KMS-11 (cell line): Measurements from ENCODE around the gene CAMKMT.

Experiments
- H2AFZ ChIP-seq: fragments of 200-600 bp; sonication (generic); 2 replicates; pipeline ENCODE4 v1.6.1; 2016; ENCODE audit warnings: antibody characterized with exemption, mixed run types, low read depth
- H3K27ac ChIP-seq: fragments of 200-600 bp; sonication (generic); 2 replicates; pipeline ENCODE4 v1.6.1; 2016; ENCODE audit warnings: mild to moderate bottlenecking, mixed run types
- H3K27me3 ChIP-seq: fragments of 200-600 bp; sonication (generic); 2 replicates; pipeline ENCODE4 v1.6.1; 2017; ENCODE audit warnings: mild to moderate bottlenecking, low read depth, mixed run types, moderate library complexity; ENCODE audit not compliant: insufficient read depth
- H3K36me3 ChIP-seq: fragments of 200-600 bp; sonication (generic); 2 replicates; pipeline ENCODE4 v1.6.1; 2017; ENCODE audit warnings: mild to moderate bottlenecking, mixed run types; ENCODE audit not compliant: insufficient read depth
- H3K4me1 ChIP-seq: fragments of 200-600 bp; sonication (generic); 2 replicates; pipeline ENCODE4 v1.6.1; 2016; ENCODE audit warnings: mild to moderate bottlenecking, low read depth, mixed run types; ENCODE audit not compliant: poor library complexity, severe bottlenecking
- H3K4me2 ChIP-seq: fragments of 200-600 bp; sonication (generic); 2 replicates; pipeline ENCODE4 v1.7.0; 2016; ENCODE audit warnings: mild to moderate bottlenecking, mixed run types
- H3K4me3 ChIP-seq: fragments of 200-600 bp; sonication (generic); IDR thresholded peaks from 2 replicates; pipeline ENCODE4 v1.6.1; 2017; ENCODE audit warnings: low read depth, low read length, mixed read lengths; ENCODE audit not compliant: insufficient read depth
- H3K79me2 ChIP-seq: fragments of 200-600 bp; sonication (generic); 2 replicates; pipeline ENCODE4 v1.6.1; 2016; ENCODE audit warnings: low read depth, mixed run types; ENCODE audit not compliant: insufficient read depth
- H3K9ac ChIP-seq: fragments of 200-600 bp; sonication (generic); 2 replicates; pipeline ENCODE4 v1.6.1; 2016; ENCODE audit warnings: mild to moderate bottlenecking, mixed run types
- H4K20me1 ChIP-seq: fragments of 200-600 bp; sonication (generic); 2 replicates; pipeline ENCODE4 v1.6.1; 2016; ENCODE audit warnings: mild to moderate bottlenecking, mixed run types; ENCODE audit not compliant: insufficient read depth
- TF ChIP-seq, protein P1 (sequence below): fragments of 200-600 bp; sonication (generic); conservative IDR thresholded peaks from 2 replicates; pipeline ENCODE4 v1.6.1; 2017; ENCODE audit warnings: low read depth, mild to moderate bottlenecking, antibody characterized with exemption, low read length, moderate library complexity, mixed read lengths

CAMKMT gene

DNA sequence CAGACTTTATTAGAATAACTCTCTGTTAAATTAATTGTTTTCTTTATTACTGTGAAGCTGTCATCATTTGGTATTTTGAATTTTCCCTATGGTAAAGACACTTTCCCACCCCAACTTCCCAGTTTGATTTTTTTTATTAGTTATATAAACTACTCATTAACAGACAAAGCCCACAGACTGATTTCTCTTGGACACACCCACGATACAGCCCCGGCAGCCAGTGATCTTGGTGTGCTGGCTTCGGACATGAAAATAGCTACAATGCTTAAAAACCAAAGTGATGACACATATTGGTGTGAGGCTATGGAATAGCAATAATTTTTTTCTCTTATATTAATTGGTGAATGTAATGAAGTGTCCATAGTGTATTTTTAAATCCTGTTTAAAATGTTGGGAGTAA is 354.4 kb downstream of the CAMKMT start:
- H3K4me3 ChIP-seq: no peak overlapping the region
- TF ChIP-seq, protein P1, sequence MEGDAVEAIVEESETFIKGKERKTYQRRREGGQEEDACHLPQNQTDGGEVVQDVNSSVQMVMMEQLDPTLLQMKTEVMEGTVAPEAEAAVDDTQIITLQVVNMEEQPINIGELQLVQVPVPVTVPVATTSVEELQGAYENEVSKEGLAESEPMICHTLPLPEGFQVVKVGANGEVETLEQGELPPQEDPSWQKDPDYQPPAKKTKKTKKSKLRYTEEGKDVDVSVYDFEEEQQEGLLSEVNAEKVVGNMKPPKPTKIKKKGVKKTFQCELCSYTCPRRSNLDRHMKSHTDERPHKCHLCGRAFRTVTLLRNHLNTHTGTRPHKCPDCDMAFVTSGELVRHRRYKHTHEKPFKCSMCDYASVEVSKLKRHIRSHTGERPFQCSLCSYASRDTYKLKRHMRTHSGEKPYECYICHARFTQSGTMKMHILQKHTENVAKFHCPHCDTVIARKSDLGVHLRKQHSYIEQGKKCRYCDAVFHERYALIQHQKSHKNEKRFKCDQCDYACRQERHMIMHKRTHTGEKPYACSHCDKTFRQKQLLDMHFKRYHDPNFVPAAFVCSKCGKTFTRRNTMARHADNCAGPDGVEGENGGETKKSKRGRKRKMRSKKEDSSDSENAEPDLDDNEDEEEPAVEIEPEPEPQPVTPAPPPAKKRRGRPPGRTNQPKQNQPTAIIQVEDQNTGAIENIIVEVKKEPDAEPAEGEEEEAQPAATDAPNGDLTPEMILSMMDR: no peak
- H4K20me1 ChIP-seq: no peaks in the 10 kb centered on the region
- peaks cover 50% of the 10 kb centered on the region for H3K4me1 ChIP-seq
- H3K79me2 ChIP-seq: no peaks in the 10 kb centered on the region
- no peak overlapping the region for H3K9ac ChIP-seq
- 0 out of 2 replicates have a peak overlapping the region, but pooled peaks have one; percentile 12 for H3K4me2 ChIP-seq
- H3K36me3 ChIP-seq: no peaks in the 10 kb centered on the region
- H3K27me3 ChIP-seq: no peaks in the 10 kb centered on the region
- no peak overlapping the region for H2AFZ ChIP-seq
- no peak overlapping the region for H3K27ac ChIP-seq

DNA sequence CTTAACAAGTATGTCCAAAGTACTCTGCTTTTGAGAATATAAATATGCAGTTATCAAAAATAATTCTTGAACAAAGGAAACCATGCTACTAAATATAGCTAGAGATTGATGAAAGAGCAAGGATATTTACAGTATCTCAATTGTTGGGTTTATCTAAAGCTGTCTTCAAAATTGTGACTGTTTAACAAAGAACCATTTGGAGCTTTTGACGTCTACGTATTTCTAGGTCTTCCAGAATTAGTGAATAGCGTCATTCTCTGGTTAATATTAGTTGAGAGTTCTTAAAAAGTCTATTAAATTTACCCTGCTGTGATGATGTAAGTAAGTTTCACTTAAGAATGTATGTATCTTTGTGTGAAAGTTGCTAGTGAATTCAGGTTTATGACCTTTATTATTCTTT is 356.7 kb downstream of the CAMKMT start:
- H3K4me3 ChIP-seq: no peak overlapping the region
- TF ChIP-seq, protein P1: no peak
- H3K9ac ChIP-seq: no peak overlapping the region
- no peaks in the 10 kb centered on the region for H3K79me2 ChIP-seq
- peaks cover 50% of the 10 kb centered on the region for H3K4me1 ChIP-seq
- no peak overlapping the region for H2AFZ ChIP-seq
- no peaks in the 10 kb centered on the region for H3K27me3 ChIP-seq
- no peaks in the 10 kb centered on the region for H4K20me1 ChIP-seq
- H3K36me3 ChIP-seq: no peaks in the 10 kb centered on the region
- H3K27ac ChIP-seq: no peak overlapping the region
- no peak overlapping the region for H3K4me2 ChIP-seq

DNA sequence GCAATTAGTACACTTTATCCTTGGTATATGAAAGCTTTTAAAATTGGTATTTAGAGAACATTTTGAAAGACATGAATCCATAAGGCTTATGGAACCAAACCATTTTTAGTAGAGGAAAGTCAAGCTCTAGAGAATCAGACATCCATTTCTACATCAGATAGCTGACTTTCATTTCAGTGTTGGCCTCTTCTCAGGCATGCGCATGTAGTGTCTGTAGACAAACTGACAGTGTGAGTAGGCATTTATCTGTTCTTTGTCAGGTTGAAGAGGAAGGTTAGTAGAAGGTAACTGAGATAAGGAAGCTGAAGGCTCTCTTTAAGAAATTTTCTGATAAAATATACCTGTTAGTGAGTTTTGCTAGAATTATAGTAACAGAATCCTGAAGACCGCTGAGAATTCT is 357.8 kb downstream of the CAMKMT start:
- Histone ChIP-seq H2AFZ (no peak overlapping the region), H3K27me3 (no peaks in the 10 kb centered on the region), H3K4me3 (no peak overlapping the region), H3K4me2 (no peak overlapping the region), H3K9ac (no peak overlapping the region), H3K4me1 (peaks cover 38% of the 10 kb centered on the region), H4K20me1 (no peaks in the 10 kb centered on the region), H3K79me2 (no peaks in the 10 kb centered on the region), H3K36me3 (no peaks in the 10 kb centered on the region), H3K27ac (no peak overlapping the region)
- TF ChIP-seq, protein P1: no peak

DNA sequence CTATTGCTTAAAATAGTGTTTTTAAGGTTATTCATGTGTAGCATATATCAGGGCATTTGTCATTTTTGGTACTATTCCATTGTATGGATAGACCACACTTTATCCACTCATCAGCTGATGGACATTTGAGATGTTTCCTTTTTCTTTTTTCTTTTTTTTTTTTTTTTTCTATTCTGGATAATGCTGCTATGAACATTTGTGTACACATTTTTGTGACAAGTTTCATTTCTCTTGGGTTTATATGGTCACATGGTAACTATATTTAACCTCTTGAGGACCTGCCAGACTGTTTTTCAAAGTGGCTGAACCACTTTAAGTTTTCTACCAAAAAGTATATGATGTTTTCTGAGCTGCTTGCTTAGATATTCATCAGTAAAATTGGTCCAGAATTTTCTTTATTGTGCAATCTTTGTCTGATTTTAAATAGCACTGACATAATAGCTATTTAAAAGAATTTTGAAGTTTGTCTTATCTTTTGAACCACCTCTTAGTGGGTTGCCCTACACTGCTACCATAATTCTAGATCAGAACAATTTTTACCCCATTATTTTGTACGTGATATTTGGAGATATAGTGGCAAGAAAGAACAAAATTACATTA is 360.4 kb downstream of the CAMKMT start:
- no peak overlapping the region for H3K4me3 ChIP-seq
- no peaks in the 10 kb centered on the region for H4K20me1 ChIP-seq
- no peak overlapping the region for H2AFZ ChIP-seq
- TF ChIP-seq, protein P1: no peak
- peaks cover 18% of the 10 kb centered on the region for H3K4me1 ChIP-seq
- H3K27ac ChIP-seq: no peak overlapping the region
- H3K27me3 ChIP-seq: no peaks in the 10 kb centered on the region
- no peaks in the 10 kb centered on the region for H3K79me2 ChIP-seq
- H3K4me2 ChIP-seq: peak overlapping the region; percentile 44
- H3K9ac ChIP-seq: no peak overlapping the region
- no peaks in the 10 kb centered on the region for H3K36me3 ChIP-seq
